GM12878 (cell line): ENCODE measurements around the gene TET2. TPM values are rescaled to one million over a fixed set of nuclear protein-coding genes. Genes with fewer than 3 reads are reported as not detected.

Experiments
- ATAC-seq: fragments of 200-7000 bp; cut with Tn5 transposase; 3 replicates; pipeline ENCODE4 v1.9.1; 2020; ENCODE audit warnings: mild to moderate bottlenecking, moderate library complexity
- BruUV-seq: library from RNA; stranded (reverse); fragments of 400-500 nt; replicated peaks from 2 replicates; lab custom pipeline; 2021; lab: Mats Ljungman, UMichigan
- CTCF ChIA-PET: fragments of 300-600 bp; sonication (Branson Sonifier 250); formaldehyde crosslinking; extraction: SDS; loops from one replicate; lab custom pipeline; 2021; ENCODE audit warnings: inconsistent platforms; lab: Yijun Ruan, JAX
- POLR2A ChIA-PET: fragments of 350-600 bp; formaldehyde crosslinking; extraction: SDS; loops from one replicate; lab custom pipeline; 2021; ENCODE audit warnings: inconsistent platforms; lab: Charles Lee
- RAD21 ChIA-PET: fragments of 300-600 bp; sonication (Branson Sonifier 250); formaldehyde crosslinking; loops from one replicate; lab custom pipeline; 2023; ENCODE audit warnings: antibody characterized with exemption; ENCODE audit not compliant: unreplicated experiment; lab: Charles Lee
- SMC1A ChIA-PET: fragments of 300-600 bp; sonication (Branson Sonifier 250); formaldehyde crosslinking; loops from one replicate; lab custom pipeline; 2023; ENCODE audit not compliant: unreplicated experiment, uncharacterized antibody; lab: Charles Lee
- DNase-seq: peaks from one replicate; pipeline ENCODE4 v3.0.0-alpha.2; 2011; ENCODE audit warnings: low read depth, low spot score
- FAIRE-seq: peaks from 3 replicates; lab custom pipeline; 2011; peaks lifted over from hg19 to GRCh38; lab: Jason Lieb, UNC
- H2AFZ ChIP-seq: 2 replicates; pipeline ENCODE4 v1.6.0; 2011; ENCODE audit warnings: low read depth, low read length, control low read depth; ENCODE audit not compliant: control insufficient read depth
- H3K27ac ChIP-seq: 2 replicates; pipeline ENCODE4 v1.5.1; 2011; ENCODE audit warnings: control low read depth; ENCODE audit not compliant: control insufficient read depth, insufficient read depth
- H3K27me3 ChIP-seq, 2 experiments: replicated peaks in 1 of 2; 2 replicates each; pipeline versions ENCODE4 v1.6.0 to v1.6.1; 2011; ENCODE audit warnings: low read length in 1 of 2; ENCODE audit not compliant: control insufficient read depth in 2 of 2, insufficient read depth in 2 of 2
- H3K36me3 ChIP-seq, 2 experiments: 2 replicates each; pipeline ENCODE4 v1.5.1; 2011; ENCODE audit warnings: low read length in 1 of 2; ENCODE audit not compliant: control insufficient read depth in 2 of 2, insufficient read depth in 2 of 2
- H3K4me1 ChIP-seq: 2 replicates; pipeline ENCODE4 v1.6.1; 2011; ENCODE audit warnings: mild to moderate bottlenecking, low read length, moderate library complexity, mixed read lengths; ENCODE audit not compliant: control insufficient read depth, insufficient read depth
- H3K4me2 ChIP-seq: 2 replicates; pipeline ENCODE4 v1.6.0; 2011; ENCODE audit warnings: control low read depth; ENCODE audit not compliant: control insufficient read depth, insufficient read depth
- H3K4me3 ChIP-seq: fragments of 200-600 bp; sonication (generic); 2 replicates; pipeline ENCODE4 v1.5.1; 2016
- H3K79me2 ChIP-seq: 2 replicates; pipeline ENCODE4 v1.6.0; 2011; ENCODE audit warnings: low read length; ENCODE audit not compliant: control insufficient read depth, insufficient read depth
- H3K9ac ChIP-seq: 2 replicates; pipeline ENCODE4 v1.8.0; 2011; ENCODE audit warnings: low read length, control low read depth, mixed read lengths; ENCODE audit not compliant: control insufficient read depth, insufficient read depth
- H3K9me3 ChIP-seq: replicated peaks from 3 replicates; pipeline ENCODE4 v1.5.1; 2011; ENCODE audit warnings: mild to moderate bottlenecking, low read length; ENCODE audit not compliant: control insufficient read depth, insufficient read depth
- H4K20me1 ChIP-seq: 2 replicates; pipeline ENCODE4 v1.6.0; 2011; ENCODE audit not compliant: control insufficient read depth, insufficient read depth
- BMI1 ChIP-seq: fragments of 450-650 bp; IDR thresholded peaks from 2 replicates; pipeline ENCODE4 v1.6.1; 2016; ENCODE audit warnings: mild to moderate bottlenecking, moderate library complexity, borderline replicate concordance
- EGR1 ChIP-seq, 2 experiments: IDR thresholded peaks; 1 replicate in 1 of 2; 2 replicates in 1 of 2; pipeline ENCODE4 v1.6.1; 2011 to 2012; ENCODE audit warnings: low read depth in 2 of 2, low read length in 2 of 2, borderline replicate concordance in 1 of 2, mild to moderate bottlenecking in 1 of 2, moderate library complexity in 1 of 2
- GATAD2B ChIP-seq: fragments of 450-650 bp; conservative IDR thresholded peaks from 2 replicates; pipeline ENCODE4 v1.6.1; 2017; ENCODE audit warnings: low read depth, mild to moderate bottlenecking, moderate library complexity
- IKZF2 ChIP-seq, 2 experiments: fragments of 450-650 bp; IDR thresholded peaks; 2 replicates each; pipeline ENCODE4 v1.6.1; 2017; ENCODE audit warnings: mild to moderate bottlenecking in 2 of 2, moderate library complexity in 2 of 2
- MXI1 ChIP-seq: fragments of 150-350 bp; IDR thresholded peaks from 2 replicates; pipeline ENCODE4 v1.6.1; 2011; ENCODE audit warnings: low read depth, mild to moderate bottlenecking, inconsistent platforms, low read length, improper control_type of control experiment
- RCOR1 ChIP-seq: conservative IDR thresholded peaks from 2 replicates; pipeline ENCODE4 v1.6.1; 2012; ENCODE audit warnings: low read depth, low read length, improper control_type of control experiment
- STAT3 ChIP-seq: IDR thresholded peaks from 2 replicates; pipeline ENCODE4 v1.6.1; 2011; ENCODE audit warnings: low read depth, low read length, improper control_type of control experiment
- TAF1 ChIP-seq: IDR thresholded peaks from 2 replicates; pipeline ENCODE4 v1.6.1; 2011; ENCODE audit warnings: mild to moderate bottlenecking, low read depth, low read length, borderline replicate concordance
- ZSCAN29 ChIP-seq: fragments of 450-650 bp; IDR thresholded peaks from 2 replicates; pipeline ENCODE4 v1.6.1; 2017; ENCODE audit warnings: mild to moderate bottlenecking, moderate library complexity
- whole genome bisulfite sequencing: methylation state at CpG from one replicate; pipeline ENCODE4 v1.1.6; 2016; ENCODE audit warnings: low lambda C conversion rate; ENCODE audit not compliant: insufficient replicate concordance, insufficient coverage; ENCODE audit errors: missing lambda C conversion rate; 5-methylcytosine and 5-hydroxymethylcytosine counted together
- in situ Hi-C: fragments of 300-500 bp; cut with MboI; formaldehyde crosslinking; loops from 9 replicates; pipeline ENCODE4 v1.14.3; 2018; ENCODE audit warnings: mixed read lengths
- intact Hi-C: fragments of 100-400 bp; cut with micrococcal nuclease; formaldehyde crosslinking; loops from one replicate; pipeline ENCODE4 v1.14.2; 2022; ENCODE audit not compliant: unreplicated experiment
- polyA plus RNA-seq, 11 experiments: library from polyadenylated mRNA; depleted of rRNA in 4 of 11; unstranded in 6 of 11; stranded (reverse) in 5 of 11; fragments of >200 nt; fragmentation: Nextera tagmentation in 4 of 11; fragmentation: Illumina TruSeq in 1 of 11; extraction: Ambion mirVana in 4 of 11; extraction: Trizol in 1 of 11; gene quantifications; 1 replicate in 1 of 11; 2 replicates in 10 of 11; pipeline versions ENCODE4 v1.2.1 to v1.2.3, GENCODE V29; 2011 to 2016; ENCODE audit warnings: inconsistent platforms in 2 of 11, missing spikeins in 2 of 11, low read depth in 1 of 11
- small RNA-seq: library from RNA; depleted of rRNA; stranded (forward); fragments of <200 nt; gene quantifications from one replicate; pipeline ENCODE3, GENCODE V24; 2014
- total RNA-seq, 4 experiments: library from RNA; depleted of rRNA in 3 of 4; stranded (reverse); fragments of >200 nt in 3 of 4; fragmentation: Illumina TruSeq in 1 of 4; extraction: Trizol in 1 of 4; gene quantifications; 2 replicates each; pipeline versions ENCODE4 v1.2.1 to v1.2.3, GENCODE V29; 2013 to 2021
- TF ChIP-seq, protein P1 (sequence below): fragments of 150-350 bp; IDR thresholded peaks from 2 replicates; pipeline ENCODE4 v1.6.1; 2014; ENCODE audit warnings: mild to moderate bottlenecking, low read depth, low read length
- TF ChIP-seq, protein P2 (sequence below): IDR thresholded peaks from 2 replicates; pipeline ENCODE4 v1.6.1; 2012; ENCODE audit warnings: low read length, inconsistent platforms

Gene TET2
- total and polyA plus RNA-seq, 10 of the 15 experiments (the other 5 are each of a cell fraction or from before 2014, with no cell fraction given): 3.7 to 49.0 (median 27.5) TPM

DNA sequence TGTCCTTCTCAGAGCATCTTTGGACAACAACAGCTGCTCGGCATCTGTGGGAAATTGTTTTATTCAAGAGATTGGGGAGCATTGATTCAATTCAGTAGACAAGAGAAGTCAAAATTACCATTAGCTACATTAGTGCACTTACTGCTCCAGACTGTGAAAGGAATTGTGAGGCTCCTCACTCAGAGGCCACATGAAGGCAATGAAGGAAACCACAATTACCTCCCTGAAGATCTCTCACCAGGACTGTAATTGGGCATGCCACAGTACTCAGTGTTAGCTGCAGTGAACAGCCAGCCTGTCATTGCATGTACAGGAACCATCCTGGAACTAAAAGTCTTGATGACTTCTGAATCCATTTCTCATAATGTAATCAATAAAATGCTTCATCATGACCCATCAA lies 182.4 kb downstream of the TET2 start:
- H3K9me3 ChIP-seq: no peaks in the 10 kb centered on the region
- no peaks in the 10 kb centered on the region for H3K27me3 ChIP-seq
- SMC1A ChIA-PET: interaction anchor here (1.6 kb wide), 1 partner anchor 24 kb away, joined by 5 read pairs; no protein-coding TSS in a partner anchor
- no peak for TF ChIP-seq STAT3
- no peak for TF ChIP-seq IKZF2 (IDR thresholded peaks at IDR 0.05)
- no peak for TF ChIP-seq EGR1 (IDR thresholded peaks at IDR 0.05; ENCODE audit: borderline replicate concordance in 1 of 2, low read depth in 2 of 2, low read length in 2 of 2)
- no peak for TF ChIP-seq BMI1
- TF ChIP-seq, protein P1, sequence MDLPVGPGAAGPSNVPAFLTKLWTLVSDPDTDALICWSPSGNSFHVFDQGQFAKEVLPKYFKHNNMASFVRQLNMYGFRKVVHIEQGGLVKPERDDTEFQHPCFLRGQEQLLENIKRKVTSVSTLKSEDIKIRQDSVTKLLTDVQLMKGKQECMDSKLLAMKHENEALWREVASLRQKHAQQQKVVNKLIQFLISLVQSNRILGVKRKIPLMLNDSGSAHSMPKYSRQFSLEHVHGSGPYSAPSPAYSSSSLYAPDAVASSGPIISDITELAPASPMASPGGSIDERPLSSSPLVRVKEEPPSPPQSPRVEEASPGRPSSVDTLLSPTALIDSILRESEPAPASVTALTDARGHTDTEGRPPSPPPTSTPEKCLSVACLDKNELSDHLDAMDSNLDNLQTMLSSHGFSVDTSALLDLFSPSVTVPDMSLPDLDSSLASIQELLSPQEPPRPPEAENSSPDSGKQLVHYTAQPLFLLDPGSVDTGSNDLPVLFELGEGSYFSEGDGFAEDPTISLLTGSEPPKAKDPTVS: no peak
- no peak for TF ChIP-seq RCOR1
- TF ChIP-seq, protein P2, sequence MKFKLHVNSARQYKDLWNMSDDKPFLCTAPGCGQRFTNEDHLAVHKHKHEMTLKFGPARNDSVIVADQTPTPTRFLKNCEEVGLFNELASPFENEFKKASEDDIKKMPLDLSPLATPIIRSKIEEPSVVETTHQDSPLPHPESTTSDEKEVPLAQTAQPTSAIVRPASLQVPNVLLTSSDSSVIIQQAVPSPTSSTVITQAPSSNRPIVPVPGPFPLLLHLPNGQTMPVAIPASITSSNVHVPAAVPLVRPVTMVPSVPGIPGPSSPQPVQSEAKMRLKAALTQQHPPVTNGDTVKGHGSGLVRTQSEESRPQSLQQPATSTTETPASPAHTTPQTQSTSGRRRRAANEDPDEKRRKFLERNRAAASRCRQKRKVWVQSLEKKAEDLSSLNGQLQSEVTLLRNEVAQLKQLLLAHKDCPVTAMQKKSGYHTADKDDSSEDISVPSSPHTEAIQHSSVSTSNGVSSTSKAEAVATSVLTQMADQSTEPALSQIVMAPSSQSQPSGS: no peak
- TF ChIP-seq GATAD2B: no peak
- TF ChIP-seq MXI1: no peak
- no peak for TF ChIP-seq ZSCAN29
- TF ChIP-seq TAF1: no peak
- TF ChIP-seq, all 136 proteins: peak for 0
- ChIA-PET POLR2A (no interaction called here), CTCF (interaction anchor here (1.1 to 1.2 kb wide), 2 partner anchors 16 to 186 kb away, joined by 3 to 4 read pairs; no protein-coding TSS in a partner anchor), RAD21 (no interaction called here)
- in situ Hi-C loops (no loop called here), intact Hi-C loops (no loop called here)
- no peak for DNase-seq
- H3K4me3 ChIP-seq: no peak overlapping the region
- 95% methylated on average over 1 of the region's 1 CpG for WGBS
- H3K27ac ChIP-seq: no peak overlapping the region
- BruUV-seq: no TSS peak
- no peak overlapping the region for H3K4me2 ChIP-seq
- no peak for ATAC-seq
- H3K4me1 ChIP-seq: no peaks in the 10 kb centered on the region
- H3K36me3 ChIP-seq: no peaks in the 10 kb centered on the region
- no peaks in the 10 kb centered on the region for H4K20me1 ChIP-seq
- H3K9ac ChIP-seq: no peak overlapping the region
- H3K79me2 ChIP-seq: no peaks in the 10 kb centered on the region
- FAIRE-seq: no peak
- no peak overlapping the region for H2AFZ ChIP-seq

Small RNA genes lying within 50 kb of the gene (small RNA-seq; reads per million reads assigned to genes)
- gene RF00322 (not detected), gene RN7SL89P (not detected)
